ENCODE data around the gene STK33.
A peak's percentile ranks its signal among the peaks of the same experiment; 100 is the strongest.

STK33 gene

DNA sequence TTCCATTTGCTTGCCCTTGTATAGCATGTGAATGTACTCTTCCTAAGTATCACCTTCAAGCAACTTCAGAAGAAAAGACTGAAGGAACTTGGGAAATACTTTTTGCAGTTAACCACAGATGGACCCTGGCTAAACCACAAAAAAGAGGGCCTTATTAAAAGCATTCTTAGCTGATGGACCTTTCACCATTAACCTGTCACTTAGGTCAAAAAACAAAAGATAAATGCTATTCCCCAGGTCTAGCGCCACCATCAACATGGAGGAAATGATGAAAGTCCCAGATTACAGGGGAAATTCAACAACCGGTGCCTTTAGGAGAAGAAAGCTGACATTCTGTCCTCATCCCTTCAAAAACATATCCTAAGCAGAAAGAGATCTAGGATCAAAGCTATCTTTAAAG lies 29.5 kb downstream of the STK33 start:
- TF ChIP-seq, protein P1, sequence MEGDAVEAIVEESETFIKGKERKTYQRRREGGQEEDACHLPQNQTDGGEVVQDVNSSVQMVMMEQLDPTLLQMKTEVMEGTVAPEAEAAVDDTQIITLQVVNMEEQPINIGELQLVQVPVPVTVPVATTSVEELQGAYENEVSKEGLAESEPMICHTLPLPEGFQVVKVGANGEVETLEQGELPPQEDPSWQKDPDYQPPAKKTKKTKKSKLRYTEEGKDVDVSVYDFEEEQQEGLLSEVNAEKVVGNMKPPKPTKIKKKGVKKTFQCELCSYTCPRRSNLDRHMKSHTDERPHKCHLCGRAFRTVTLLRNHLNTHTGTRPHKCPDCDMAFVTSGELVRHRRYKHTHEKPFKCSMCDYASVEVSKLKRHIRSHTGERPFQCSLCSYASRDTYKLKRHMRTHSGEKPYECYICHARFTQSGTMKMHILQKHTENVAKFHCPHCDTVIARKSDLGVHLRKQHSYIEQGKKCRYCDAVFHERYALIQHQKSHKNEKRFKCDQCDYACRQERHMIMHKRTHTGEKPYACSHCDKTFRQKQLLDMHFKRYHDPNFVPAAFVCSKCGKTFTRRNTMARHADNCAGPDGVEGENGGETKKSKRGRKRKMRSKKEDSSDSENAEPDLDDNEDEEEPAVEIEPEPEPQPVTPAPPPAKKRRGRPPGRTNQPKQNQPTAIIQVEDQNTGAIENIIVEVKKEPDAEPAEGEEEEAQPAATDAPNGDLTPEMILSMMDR (IDR thresholded peaks at IDR 0.05; ENCODE audit: low read depth, low read length), result no peak
- no peak overlapping the region for H3K4me3 ChIP-seq (replicated peaks in 1 of 2; ENCODE audit: low read depth in 2 of 2, low read length in 2 of 2)
- DNase-seq (ENCODE audit: low read depth in 2 of 2), result no peak

DNA sequence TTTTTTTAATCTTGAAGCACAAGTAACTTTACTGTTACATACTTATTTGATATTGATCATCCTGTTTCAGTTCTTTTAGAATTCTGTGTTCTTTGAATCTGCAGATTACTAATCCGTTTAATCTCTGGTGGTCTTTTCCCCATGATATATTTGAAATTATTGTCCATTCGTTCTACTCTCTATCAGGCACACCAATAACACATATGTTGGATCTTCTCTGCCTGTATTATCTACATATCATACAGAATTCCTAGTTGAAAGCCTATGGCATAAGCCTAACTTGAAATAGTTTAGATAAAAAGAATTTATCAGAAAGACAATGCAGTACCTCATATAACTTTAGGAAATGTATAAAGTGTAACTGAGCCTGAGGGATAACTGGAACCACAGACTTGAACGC lies 32.6 kb downstream of the STK33 start:
- no peak for DNase-seq (ENCODE audit: low read depth in 2 of 2)
- no peak overlapping the region for H3K4me3 ChIP-seq (replicated peaks in 1 of 2; ENCODE audit: low read depth in 2 of 2, low read length in 2 of 2)
- TF ChIP-seq, protein P1 (IDR thresholded peaks at IDR 0.05; ENCODE audit: low read depth, low read length), result no peak

DNA sequence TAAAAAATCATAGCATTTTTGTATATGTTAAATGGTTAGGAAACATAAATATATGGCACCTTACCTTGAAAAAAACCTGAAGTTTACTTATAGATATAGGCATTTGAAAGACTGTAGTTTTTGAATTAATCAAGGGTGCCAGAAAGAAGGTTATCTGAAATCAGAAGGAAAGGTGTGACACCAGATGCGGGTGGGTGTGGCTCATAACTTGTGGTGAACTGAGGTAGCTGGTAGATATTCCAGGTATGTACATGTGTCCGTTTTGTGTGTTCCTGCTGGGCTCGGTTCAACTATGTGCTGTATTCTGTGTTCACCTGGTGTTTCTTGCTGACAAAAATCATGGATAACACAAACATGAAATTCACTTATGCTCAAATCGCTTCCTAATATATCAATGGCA lies 35.6 kb downstream of the STK33 start:
- no peak for DNase-seq (ENCODE audit: low read depth in 2 of 2)
- TF ChIP-seq, protein P1 (IDR thresholded peaks at IDR 0.05; ENCODE audit: low read depth, low read length), result no peak
- H3K4me3 ChIP-seq (replicated peaks in 1 of 2; ENCODE audit: low read depth in 2 of 2, low read length in 2 of 2), result no peak overlapping the region

DNA sequence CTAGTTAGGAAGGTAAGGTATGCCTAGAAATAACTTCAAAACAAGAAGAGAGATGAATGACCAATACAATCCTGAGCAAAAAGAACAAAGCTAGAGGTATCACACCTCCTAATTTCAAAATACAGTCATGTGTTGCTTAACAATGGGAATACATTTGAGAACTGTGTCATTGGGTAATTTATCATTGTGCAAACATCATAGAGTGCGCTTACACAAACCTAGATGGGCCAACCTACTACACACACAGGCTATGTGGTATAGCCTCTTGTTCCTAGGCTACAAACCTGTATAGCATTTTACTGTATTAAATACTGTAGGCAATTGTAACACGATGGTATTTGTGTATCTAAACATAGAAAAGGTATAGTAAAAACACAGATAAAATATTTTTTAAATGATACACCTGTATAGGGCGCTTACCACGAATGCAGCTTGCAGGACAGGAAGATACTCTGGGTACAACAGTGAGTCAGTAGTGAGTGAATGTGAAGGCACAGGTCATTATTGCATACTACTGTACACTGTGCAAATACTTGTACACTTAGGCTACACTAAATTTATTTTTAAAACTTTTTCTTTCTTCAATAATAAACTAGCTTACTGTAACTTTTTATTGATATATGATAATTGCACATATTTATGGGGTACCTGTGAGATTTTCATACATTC lies 48.2 kb downstream of the STK33 start:
- TF ChIP-seq, protein P1 (IDR thresholded peaks at IDR 0.05; ENCODE audit: low read depth, low read length), result no peak
- no peak overlapping the region for H3K4me3 ChIP-seq (replicated peaks in 1 of 2; ENCODE audit: low read depth in 2 of 2, low read length in 2 of 2)
- DNase-seq (ENCODE audit: low read depth in 2 of 2), result peak in 1 of 2 donors; percentile 1

DNA sequence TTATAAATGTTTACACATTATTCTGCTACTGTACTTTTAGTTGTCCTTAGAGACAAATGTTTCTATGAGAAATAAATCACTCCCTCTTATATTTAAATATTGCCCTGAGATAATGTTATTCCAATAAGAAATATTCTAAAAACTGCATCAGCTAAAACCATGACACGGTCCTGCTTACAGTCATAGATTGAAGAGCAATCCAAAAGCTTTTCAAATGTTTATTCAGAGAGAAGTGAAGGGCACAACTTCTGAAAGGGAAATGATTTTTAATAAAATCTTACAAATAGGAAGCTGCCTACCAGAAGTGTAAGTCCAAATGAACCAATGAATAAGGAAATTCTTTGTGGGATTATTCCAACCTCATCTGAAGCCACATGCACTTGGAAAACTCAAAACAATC lies 49.2 kb downstream of the STK33 start:
- TF ChIP-seq, protein P1 (IDR thresholded peaks at IDR 0.05; ENCODE audit: low read depth, low read length), result no peak
- no peak overlapping the region for H3K4me3 ChIP-seq (replicated peaks in 1 of 2; ENCODE audit: low read depth in 2 of 2, low read length in 2 of 2)
- no peak for DNase-seq (ENCODE audit: low read depth in 2 of 2)

DNA sequence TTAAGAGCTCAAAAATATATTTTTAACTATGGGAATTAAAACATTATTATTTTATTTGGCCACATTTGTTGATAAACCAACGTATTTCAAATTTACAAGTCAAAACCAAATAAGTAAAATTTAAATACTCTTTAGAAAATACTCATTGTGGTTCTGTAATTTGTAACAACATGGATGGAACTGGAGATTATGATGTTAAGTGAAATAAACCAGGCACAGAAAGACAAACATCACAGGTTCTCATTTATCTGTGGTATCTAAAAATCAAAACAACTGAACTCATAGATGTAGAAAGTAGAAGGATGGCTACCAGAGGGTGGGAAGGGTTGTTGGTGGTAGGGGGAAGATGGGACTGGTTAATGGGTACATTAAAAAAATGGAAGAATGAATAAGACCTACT lies 50.8 kb downstream of the STK33 start:
- no peak overlapping the region for H3K4me3 ChIP-seq (replicated peaks in 1 of 2; ENCODE audit: low read depth in 2 of 2, low read length in 2 of 2)
- TF ChIP-seq, protein P1 (IDR thresholded peaks at IDR 0.05; ENCODE audit: low read depth, low read length), result no peak
- no peak for DNase-seq (ENCODE audit: low read depth in 2 of 2)

DNA sequence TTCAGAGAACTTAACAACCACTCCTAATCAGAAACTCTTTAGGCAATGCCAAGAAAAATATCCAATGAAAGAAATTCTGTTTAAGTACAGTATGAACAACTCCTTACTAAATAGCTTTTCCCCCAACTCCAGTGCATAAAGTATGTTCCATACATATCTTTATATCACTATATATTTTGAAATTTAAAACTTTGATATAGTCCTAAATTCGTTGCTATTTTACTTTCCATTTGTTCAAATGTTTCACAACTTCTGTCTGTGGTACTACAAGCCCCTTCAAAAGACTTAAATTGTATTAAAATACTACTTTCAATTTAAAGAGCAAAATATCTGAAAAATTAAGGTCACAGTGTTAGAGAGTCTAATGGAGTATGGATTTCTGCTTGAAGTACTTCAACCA lies 52.6 kb downstream of the STK33 start:
- DNase-seq (ENCODE audit: low read depth in 2 of 2), result no peak
- no peak overlapping the region for H3K4me3 ChIP-seq (replicated peaks in 1 of 2; ENCODE audit: low read depth in 2 of 2, low read length in 2 of 2)
- TF ChIP-seq, protein P1 (IDR thresholded peaks at IDR 0.05; ENCODE audit: low read depth, low read length), result no peak
